Measurements from ENCODE around the gene GRIK3. TPM values are rescaled to one million over a fixed set of nuclear protein-coding genes. Genes with fewer than 3 reads are reported as not detected.

Gene GRIK3
- total RNA-seq, 3 donors from 2014 or later (not counting 1 experiment from before 2014, with no cell fraction given), result not detected

GRCh38 chr1:36803868-36804570 lies 230.3 kb downstream of the GRIK3 start:
- intact Hi-C loops (cut with micrococcal nuclease), result no loop called here
- no peaks in the 10 kb centered on the region for H3K9me3 ChIP-seq (ENCODE audit: control insufficient read depth, insufficient read depth, low read length)
- TF ChIP-seq CTCF (IDR thresholded peaks at IDR 0.05), result no peak
- H3K27ac Mint-ChIP-seq, result no peak overlapping the region
- no peaks in the 10 kb centered on the region for H3K36me3 Mint-ChIP-seq
- no peaks in the 10 kb centered on the region for H3K4me1 ChIP-seq (ENCODE audit: control insufficient read depth, insufficient read depth, low read length)
- WGBS (ENCODE audit: insufficient coverage), result 65% methylated on average over 6 of the region's 9 CpGs
- no peak overlapping the region for H3K4me3 Mint-ChIP-seq
- peaks cover 0 to 10% of the 10 kb centered on the region in 2 donors for H3K27me3 Mint-ChIP-seq (ENCODE audit: low read depth in 2 of 2)
- H3K4me3 ChIP-seq (ENCODE audit: low read length), result no peak overlapping the region
- H3K36me3 ChIP-seq (ENCODE audit: control insufficient read depth, insufficient read depth, low read length), result no peaks in the 10 kb centered on the region
- DNase-seq (no peak), ATAC-seq (no peak)
- no peak overlapping the region for H3K27ac ChIP-seq (ENCODE audit: low read length)
- H3K9me3 Mint-ChIP-seq, result no peaks in the 10 kb centered on the region
- no peaks in the 10 kb centered on the region for H3K4me1 Mint-ChIP-seq
- H3K27me3 ChIP-seq (ENCODE audit: control insufficient read depth, insufficient read depth, low read length), result no peaks in the 10 kb centered on the region

- Mint-ChIP-seq H3K36me3 (no peaks in the 10 kb centered on the region), H3K9me3 (no peaks in the 10 kb centered on the region), H3K27ac (no peak overlapping the region), H3K4me3 (no peak overlapping the region), H3K27me3 (ENCODE audit: low read depth in 2 of 2) (peaks cover 0 to 6% of the 10 kb centered on the region in 2 donors), H3K4me1 (no peaks in the 10 kb centered on the region)
- H3K27me3 ChIP-seq (ENCODE audit: control insufficient read depth, insufficient read depth, low read length), result no peaks in the 10 kb centered on the region
- DNase-seq (no peak), ATAC-seq (no peak)
- no peak overlapping the region for H3K4me3 ChIP-seq (ENCODE audit: low read length)
- no peaks in the 10 kb centered on the region for H3K9me3 ChIP-seq (ENCODE audit: control insufficient read depth, insufficient read depth, low read length)
- no peak overlapping the region for H3K27ac ChIP-seq (ENCODE audit: low read length)
- intact Hi-C loops (cut with micrococcal nuclease), result no loop called here
- TF ChIP-seq CTCF (IDR thresholded peaks at IDR 0.05), result no peak
- no peaks in the 10 kb centered on the region for H3K36me3 ChIP-seq (ENCODE audit: control insufficient read depth, insufficient read depth, low read length)
- H3K4me1 ChIP-seq (ENCODE audit: control insufficient read depth, insufficient read depth, low read length), result no peaks in the 10 kb centered on the region
- 87% methylated on average over 7 of the region's 8 CpGs for WGBS (ENCODE audit: insufficient coverage)
Observed at GRCh38 chr1:36802018-36802417, 232.3 kb downstream of the GRIK3 start.

GRCh38 chr1:36797761-36798160 lies 236.6 kb downstream of the GRIK3 start:
- no peak for DNase-seq
- Histone ChIP-seq H3K27ac (ENCODE audit: low read length) (no peak overlapping the region), H3K36me3 (ENCODE audit: control insufficient read depth, insufficient read depth, low read length) (no peaks in the 10 kb centered on the region), H3K27me3 (ENCODE audit: control insufficient read depth, insufficient read depth, low read length) (no peaks in the 10 kb centered on the region), H3K4me3 (ENCODE audit: low read length) (no peak overlapping the region), H3K9me3 (ENCODE audit: control insufficient read depth, insufficient read depth, low read length) (no peaks in the 10 kb centered on the region), H3K4me1 (ENCODE audit: control insufficient read depth, insufficient read depth, low read length) (no peaks in the 10 kb centered on the region)
- H3K9me3 Mint-ChIP-seq, result no peaks in the 10 kb centered on the region
- intact Hi-C loops (cut with micrococcal nuclease), result no loop called here
- H3K27me3 Mint-ChIP-seq (ENCODE audit: low read depth in 2 of 2), result peaks cover 0 to 3% of the 10 kb centered on the region in 2 donors
- H3K4me1 Mint-ChIP-seq, result no peaks in the 10 kb centered on the region
- WGBS (ENCODE audit: insufficient coverage), result 60% methylated on average over 7 of the region's 7 CpGs
- H3K36me3 Mint-ChIP-seq, result no peaks in the 10 kb centered on the region
- H3K4me3 Mint-ChIP-seq, result no peak overlapping the region
- ATAC-seq, result no peak
- no peak for TF ChIP-seq CTCF (IDR thresholded peaks at IDR 0.05)
- no peak overlapping the region for H3K27ac Mint-ChIP-seq

- Histone ChIP-seq H3K9me3 (ENCODE audit: control insufficient read depth, insufficient read depth, low read length) (no peaks in the 10 kb centered on the region), H3K27ac (ENCODE audit: low read length) (no peak overlapping the region), H3K4me3 (ENCODE audit: low read length) (no peak overlapping the region), H3K27me3 (ENCODE audit: control insufficient read depth, insufficient read depth, low read length) (no peaks in the 10 kb centered on the region), H3K36me3 (ENCODE audit: control insufficient read depth, insufficient read depth, low read length) (no peaks in the 10 kb centered on the region), H3K4me1 (ENCODE audit: control insufficient read depth, insufficient read depth, low read length) (no peaks in the 10 kb centered on the region)
- intact Hi-C loops (cut with micrococcal nuclease), result no loop called here
- Mint-ChIP-seq H3K36me3 (no peaks in the 10 kb centered on the region), H3K27me3 (ENCODE audit: low read depth in 2 of 2) (peaks cover 0 to 4% of the 10 kb centered on the region in 2 donors), H3K9me3 (no peaks in the 10 kb centered on the region), H3K4me3 (no peak overlapping the region), H3K27ac (no peak overlapping the region), H3K4me1 (no peaks in the 10 kb centered on the region)
- ATAC-seq (no peak), DNase-seq (no peak)
- 68% methylated on average over 5 of the region's 5 CpGs for WGBS (ENCODE audit: insufficient coverage)
- TF ChIP-seq CTCF (IDR thresholded peaks at IDR 0.05), result no peak
Observed at GRCh38 chr1:36796733-36797132, 237.6 kb downstream of the GRIK3 start.
